Activated CD8-positive, alpha-beta memory T cell treated with anti-CD3 and anti-CD28 coated beads, Interleukin-2, amount 50 U/mL, for 24 hours (primary cell): Measurements from ENCODE around the gene SLC35B1.
"Not testable (repeated sequence)": the region's sequence is repeated elsewhere in the genome, so short reads cannot be mapped to it uniquely, and the experiment has no call there.

ENCODE experiments used
- DNase-seq: peaks from one replicate; pipeline ENCODE4 v3.0.0-alpha.2; 2020; ENCODE audit errors: extremely low read depth

SLC35B1 gene

GRCh38 chr17:49734515-49735490 lies 27.0 kb upstream of the SLC35B1 start:
- DNase-seq: no peak

- no peak for DNase-seq
Measured at GRCh38 chr17:49731435-49731831, 23.7 kb upstream of the SLC35B1 start.

- DNase-seq: no peak
Measured at GRCh38 chr17:49730785-49731434, 23.1 kb upstream of the SLC35B1 start.

GRCh38 chr17:49730078-49730784 lies 22.5 kb upstream of the SLC35B1 start:
- no peak for DNase-seq

- no peak for DNase-seq
Measured at GRCh38 chr17:49729069-49729468, 21.3 kb upstream of the SLC35B1 start.

GRCh38 chr17:49728425-49728824 lies 20.7 kb upstream of the SLC35B1 start:
- no peak for DNase-seq

- DNase-seq: no peak
Measured at GRCh38 chr17:49727380-49727779, 19.6 kb upstream of the SLC35B1 start.

GRCh38 chr17:49725452-49726130 lies 17.8 kb upstream of the SLC35B1 start:
- DNase-seq: no peak

GRCh38 chr17:49724552-49724951 lies 16.8 kb upstream of the SLC35B1 start:
- DNase-seq: not testable (repeated sequence)

- no peak for DNase-seq
Measured at GRCh38 chr17:49723423-49723822, 15.7 kb upstream of the SLC35B1 start.

- no peak for DNase-seq
Measured at GRCh38 chr17:49722066-49722465, 14.3 kb upstream of the SLC35B1 start.

GRCh38 chr17:49717371-49717861 lies 9.7 kb upstream of the SLC35B1 start:
- DNase-seq: no peak

GRCh38 chr17:49716668-49717364 lies 9.1 kb upstream of the SLC35B1 start:
- no peak for DNase-seq

GRCh38 chr17:49715717-49716279 lies 8.0 kb upstream of the SLC35B1 start:
- DNase-seq: no peak

- no peak for DNase-seq
Measured at GRCh38 chr17:49715216-49715615, 7.5 kb upstream of the SLC35B1 start.

- no peak for DNase-seq
Measured at GRCh38 chr17:49708515-49709183, 885 bp upstream of the SLC35B1 start.

- DNase-seq: no peak
Measured at GRCh38 chr17:49707246-49707607, 537 bp downstream of the SLC35B1 start.

- DNase-seq: no peak
Measured at GRCh38 chr17:49705254-49705653, 2.5 kb downstream of the SLC35B1 start.

- no peak for DNase-seq
Measured at GRCh38 chr17:49703557-49704277, 4.0 kb downstream of the SLC35B1 start.
